Uterus (tissue), 4 donors: ENCODE data around the gene DYNLT1. TPM values are rescaled to one million over a fixed set of nuclear protein-coding genes. Genes with fewer than 3 reads are reported as not detected.

Experiments
- DNase-seq, 2 donors: peaks; one replicate each; pipeline ENCODE4 v3.0.0-alpha.2; 2019 to 2020
- H3K27ac ChIP-seq, 2 donors: fragments of 200-600 bp; sonication (generic); 1 replicate in 1 of 2; 2 replicates in 1 of 2; pipeline ENCODE4 v1.5.1; 2016 to 2018
- H3K27me3 ChIP-seq, 2 donors: fragments of 200-600 bp; sonication (generic); one replicate each; pipeline ENCODE4 v1.5.1; 2018 to 2019; ENCODE audit warnings: control low read depth in 1 of 2
- H3K36me3 ChIP-seq, 2 donors: fragments of 200-600 bp; sonication (generic); one replicate each; pipeline ENCODE4 v1.5.1; 2019; ENCODE audit warnings: control low read depth in 1 of 2
- H3K4me1 ChIP-seq, 2 donors: fragments of 200-600 bp; sonication (generic); one replicate each; pipeline ENCODE4 v1.5.1; 2018 to 2019; ENCODE audit warnings: control low read depth in 1 of 2
- H3K4me3 ChIP-seq, 2 donors: fragments of 200-600 bp; sonication (generic); 1 replicate in 1 of 2; 2 replicates in 1 of 2; pipeline ENCODE4 v1.5.1; 2018 to 2019; ENCODE audit warnings: mild to moderate bottlenecking in 1 of 2
- H3K9me3 ChIP-seq, 2 donors: fragments of 200-600 bp; sonication (generic); one replicate each; pipeline ENCODE4 v1.5.1; 2019; ENCODE audit warnings: control low read depth in 1 of 2
- POLR2A ChIP-seq, 2 donors: fragments of 450-650 bp; IDR thresholded peaks; one replicate each; pipeline ENCODE4 v1.6.1; 2016; ENCODE audit warnings: antibody characterized with exemption in 2 of 2, mild to moderate bottlenecking in 1 of 2, moderate library complexity in 1 of 2
- intact Hi-C: fragments of 100-400 bp; cut with DNase I; formaldehyde crosslinking; loops from one replicate; pipeline ENCODE4 v1.15.1; 2023; ENCODE audit warnings: low total_unique reads
- total RNA-seq, 4 donors: library from RNA; depleted of rRNA in 3 of 4; stranded (reverse); fragments of >200 nt in 3 of 4; gene quantifications; one replicate each; pipeline versions ENCODE4 v1.1.0 to v1.2.4, GENCODE V29; 2014 to 2023
- TF ChIP-seq, protein P1 (sequence below), 4 experiments: fragments of 200-600 bp in 2 of 4; fragments of 450-650 bp in 2 of 4; sonication (generic) in 2 of 4; IDR thresholded peaks; one replicate each; pipeline ENCODE4 v1.5.1; 2016 to 2019; ENCODE audit warnings: antibody characterized with exemption in 4 of 4, mild to moderate bottlenecking in 2 of 4, moderate library complexity in 1 of 4
- donor health status: DM: yes; HTN: yes; CAD: no.

The DYNLT1 gene
- total RNA-seq, 4 donors from 2014 or later: 68.2 to 134 (median 114) TPM

DNA sequence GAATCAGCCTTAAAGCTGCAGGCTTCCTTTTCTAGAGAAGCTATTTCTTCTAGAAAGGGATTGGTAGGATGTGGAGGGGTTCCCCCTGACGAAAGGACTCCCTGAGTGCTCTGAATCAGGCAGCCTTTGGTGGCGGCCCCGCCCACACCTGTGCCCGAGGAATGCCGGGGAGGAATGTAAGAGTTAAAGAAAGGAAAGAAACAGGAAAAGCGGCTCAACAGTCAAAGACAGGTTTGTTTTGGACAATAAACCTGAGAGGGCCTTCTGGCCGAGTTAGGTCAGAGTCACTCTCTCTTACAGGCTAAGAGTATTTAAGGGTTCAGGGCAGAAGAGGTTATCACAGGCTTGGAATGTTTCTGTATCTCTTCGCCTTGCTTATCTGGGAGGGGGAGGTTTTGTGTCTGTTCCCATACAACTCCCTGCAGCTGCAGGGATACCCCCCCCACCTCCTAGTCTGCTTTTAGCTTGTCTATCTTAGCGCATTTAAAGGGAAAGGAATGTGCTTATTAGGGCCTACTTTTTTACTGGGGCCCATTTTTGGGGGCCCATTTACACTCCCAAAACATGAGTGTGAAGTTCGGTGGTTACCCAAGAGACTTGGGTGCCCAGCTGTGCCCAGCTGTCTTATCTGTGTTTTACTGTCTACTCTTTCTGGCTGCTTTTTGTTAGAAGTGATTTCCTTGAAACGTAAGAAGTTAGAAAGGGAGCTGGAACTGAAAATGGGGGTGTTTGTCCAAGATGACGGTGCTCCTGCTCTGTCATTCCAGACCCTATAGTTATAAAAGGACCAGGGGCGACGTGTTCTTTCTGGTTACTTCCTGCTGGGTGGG is 32.8 kb downstream of the DYNLT1 start:
- Histone ChIP-seq H3K36me3 (no peaks in the 10 kb centered on the region), H3K4me3 (no peak overlapping the region), H3K9me3 (no peaks in the 10 kb centered on the region), H3K27ac (peak overlapping the region; percentile 59 to 66), H3K4me1 (peaks cover 0 to 7% of the 10 kb centered on the region in 2 donors), H3K27me3 (no peaks in the 10 kb centered on the region)
- intact Hi-C loops: no loop called here
- DNase-seq: no peak
- TF ChIP-seq, protein P1, sequence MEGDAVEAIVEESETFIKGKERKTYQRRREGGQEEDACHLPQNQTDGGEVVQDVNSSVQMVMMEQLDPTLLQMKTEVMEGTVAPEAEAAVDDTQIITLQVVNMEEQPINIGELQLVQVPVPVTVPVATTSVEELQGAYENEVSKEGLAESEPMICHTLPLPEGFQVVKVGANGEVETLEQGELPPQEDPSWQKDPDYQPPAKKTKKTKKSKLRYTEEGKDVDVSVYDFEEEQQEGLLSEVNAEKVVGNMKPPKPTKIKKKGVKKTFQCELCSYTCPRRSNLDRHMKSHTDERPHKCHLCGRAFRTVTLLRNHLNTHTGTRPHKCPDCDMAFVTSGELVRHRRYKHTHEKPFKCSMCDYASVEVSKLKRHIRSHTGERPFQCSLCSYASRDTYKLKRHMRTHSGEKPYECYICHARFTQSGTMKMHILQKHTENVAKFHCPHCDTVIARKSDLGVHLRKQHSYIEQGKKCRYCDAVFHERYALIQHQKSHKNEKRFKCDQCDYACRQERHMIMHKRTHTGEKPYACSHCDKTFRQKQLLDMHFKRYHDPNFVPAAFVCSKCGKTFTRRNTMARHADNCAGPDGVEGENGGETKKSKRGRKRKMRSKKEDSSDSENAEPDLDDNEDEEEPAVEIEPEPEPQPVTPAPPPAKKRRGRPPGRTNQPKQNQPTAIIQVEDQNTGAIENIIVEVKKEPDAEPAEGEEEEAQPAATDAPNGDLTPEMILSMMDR (IDR thresholded peaks at IDR 0.05): no peak
- no peak for TF ChIP-seq POLR2A (IDR thresholded peaks at IDR 0.05)

- DNase-seq: no peak
- H3K27ac ChIP-seq: peak overlapping the region; percentile 59 to 66
Measured at GRCh38 chr6:158611039-158611438, 33.5 kb downstream of the DYNLT1 start.

GRCh38 chr6:158610319-158610968 is 34.1 kb downstream of the DYNLT1 start:
- no peaks in the 10 kb centered on the region for H3K9me3 ChIP-seq
- H3K4me3 ChIP-seq: no peak overlapping the region
- DNase-seq: no peak
- intact Hi-C loops: no loop called here
- H3K4me1 ChIP-seq: peaks cover 0 to 7% of the 10 kb centered on the region in 2 donors
- no peak overlapping the region for H3K27ac ChIP-seq
- H3K36me3 ChIP-seq: no peaks in the 10 kb centered on the region
- no peaks in the 10 kb centered on the region for H3K27me3 ChIP-seq
- TF ChIP-seq, protein P1 (IDR thresholded peaks at IDR 0.05): no peak
- TF ChIP-seq POLR2A (IDR thresholded peaks at IDR 0.05): no peak

More at GRCh38 chr6:158611039-158611438, 33.5 kb downstream of the DYNLT1 start:
- no peak overlapping the region for H3K4me3 ChIP-seq
- intact Hi-C loops: no loop called here
- no peaks in the 10 kb centered on the region for H3K36me3 ChIP-seq
- TF ChIP-seq, protein P1 (IDR thresholded peaks at IDR 0.05): no peak
- no peak for TF ChIP-seq POLR2A (IDR thresholded peaks at IDR 0.05)
- peaks cover 0 to 7% of the 10 kb centered on the region in 2 donors for H3K4me1 ChIP-seq
- H3K27me3 ChIP-seq: no peaks in the 10 kb centered on the region
- H3K9me3 ChIP-seq: no peaks in the 10 kb centered on the region

- Histone ChIP-seq H3K4me3 (no peak overlapping the region), H3K27me3 (no peaks in the 10 kb centered on the region), H3K4me1 (peaks cover 0 to 7% of the 10 kb centered on the region in 2 donors), H3K27ac (no peak overlapping the region), H3K36me3 (no peaks in the 10 kb centered on the region), H3K9me3 (no peaks in the 10 kb centered on the region)
- TF ChIP-seq, protein P1 (IDR thresholded peaks at IDR 0.05): no peak
- TF ChIP-seq POLR2A (IDR thresholded peaks at IDR 0.05): no peak
- intact Hi-C loops: loop anchor here (10.0 kb wide), 1 partner anchor 385 kb away; no protein-coding TSS in a partner anchor
- no peak for DNase-seq
Measured at GRCh38 chr6:158609455-158610155, 34.9 kb downstream of the DYNLT1 start.
